ENCODE measurements around the gene EIF3F. TPM values are rescaled to one million over a fixed set of nuclear protein-coding genes. Genes with fewer than 3 reads are reported as not detected.
A peak's percentile ranks its signal among the peaks of the same experiment; 100 is the strongest.

The EIF3F gene, protein sequence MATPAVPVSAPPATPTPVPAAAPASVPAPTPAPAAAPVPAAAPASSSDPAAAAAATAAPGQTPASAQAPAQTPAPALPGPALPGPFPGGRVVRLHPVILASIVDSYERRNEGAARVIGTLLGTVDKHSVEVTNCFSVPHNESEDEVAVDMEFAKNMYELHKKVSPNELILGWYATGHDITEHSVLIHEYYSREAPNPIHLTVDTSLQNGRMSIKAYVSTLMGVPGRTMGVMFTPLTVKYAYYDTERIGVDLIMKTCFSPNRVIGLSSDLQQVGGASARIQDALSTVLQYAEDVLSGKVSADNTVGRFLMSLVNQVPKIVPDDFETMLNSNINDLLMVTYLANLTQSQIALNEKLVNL
- 1,056 and 1,145 TPM in 2 replicates for total RNA-seq (2014; rRNA removed; shearing (Covaris generic))

DNA sequence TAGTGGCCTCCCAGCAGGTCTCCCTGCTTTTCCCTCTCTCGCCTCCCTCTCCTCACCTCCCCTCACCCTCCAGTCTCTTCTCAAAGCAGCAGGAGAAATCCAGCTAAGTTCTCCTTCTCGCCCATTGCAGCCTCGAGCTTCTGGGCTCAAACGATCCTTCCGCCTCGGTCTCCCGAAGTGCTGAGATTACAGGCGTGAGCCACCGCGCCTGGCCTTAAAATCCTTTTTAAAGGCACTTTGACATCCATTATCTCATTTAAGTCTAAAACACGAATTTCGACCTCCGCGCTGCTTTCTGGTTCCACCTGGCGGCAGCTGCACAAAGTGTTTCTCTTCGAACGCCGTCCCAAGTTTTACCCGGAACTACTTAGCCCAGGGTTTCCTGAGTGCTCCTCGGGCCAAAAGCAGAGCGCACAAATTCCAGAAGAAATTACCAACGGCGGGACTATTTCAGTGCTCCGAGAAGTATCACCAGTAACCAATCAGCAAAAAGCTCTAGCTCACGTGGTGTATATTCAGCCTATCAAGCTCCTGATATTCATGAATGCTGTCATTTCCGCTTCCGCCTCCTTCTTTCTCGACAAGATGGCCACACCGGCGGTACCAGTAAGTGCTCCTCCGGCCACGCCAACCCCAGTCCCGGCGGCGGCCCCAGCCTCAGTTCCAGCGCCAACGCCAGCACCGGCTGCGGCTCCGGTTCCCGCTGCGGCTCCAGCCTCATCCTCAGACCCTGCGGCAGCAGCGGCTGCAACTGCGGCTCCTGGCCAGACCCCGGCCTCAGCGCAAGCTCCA, at the start of gene EIF3F:
EIF3F (plus strand) TSS at position 570 of the 792 bp plus-strand sequence; CDS start at position 586, 16 bp downstream.
- DNase-seq (ENCODE audit: low spot score): peak; percentile 99
- in situ Hi-C loops (cut with HindIII; ENCODE audit: low sequenced_read_pairs): no loop called here

DNA sequence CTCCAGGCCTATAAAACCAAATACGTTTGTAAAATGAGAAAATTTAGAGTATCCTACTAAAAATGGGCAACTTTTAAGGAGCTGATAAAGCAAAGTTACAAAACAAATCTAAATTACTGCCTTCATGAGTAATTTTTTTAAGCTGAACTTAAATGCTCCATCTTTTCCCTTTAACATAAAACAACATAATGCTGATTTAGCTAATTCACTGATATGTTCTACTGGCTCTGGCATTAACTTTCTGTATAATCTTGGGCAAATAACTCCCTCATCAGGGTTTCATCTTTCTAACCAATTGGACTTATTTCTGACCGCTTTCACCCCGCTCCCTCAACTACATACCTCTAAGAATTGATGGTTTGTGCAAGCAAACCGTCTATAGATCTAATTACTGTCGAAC, 46.0 kb upstream of the EIF3F start:
- in situ Hi-C loops (cut with HindIII; ENCODE audit: low sequenced_read_pairs): no loop called here
- DNase-seq (ENCODE audit: low spot score): no peak

DNA sequence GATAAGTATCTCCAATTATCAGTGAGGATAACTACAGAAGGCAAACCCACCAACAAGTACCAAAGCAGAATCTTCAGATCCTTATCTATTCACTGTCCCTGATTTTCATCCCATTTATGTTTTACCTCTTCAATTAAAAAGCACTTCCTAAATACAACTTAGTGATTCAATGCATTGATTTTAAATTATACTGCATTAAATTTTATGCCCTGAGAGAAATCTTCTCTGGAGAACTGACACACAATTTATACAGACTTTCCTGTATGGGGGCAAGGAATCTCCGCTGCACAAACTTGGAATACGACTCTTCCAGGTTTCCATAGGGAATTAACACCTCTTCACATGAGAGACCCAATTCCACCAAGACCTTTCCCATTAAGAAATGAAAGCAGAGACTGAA, 45.5 kb upstream of the EIF3F start, which contains the start of gene OR10A3:
OR10A3 (minus strand) TSS at position 101 of the 400 bp plus-strand sequence. CDS start 2,188 bp downstream, outside the sequence.
- in situ Hi-C loops (cut with HindIII; ENCODE audit: low sequenced_read_pairs): no loop called here

DNA sequence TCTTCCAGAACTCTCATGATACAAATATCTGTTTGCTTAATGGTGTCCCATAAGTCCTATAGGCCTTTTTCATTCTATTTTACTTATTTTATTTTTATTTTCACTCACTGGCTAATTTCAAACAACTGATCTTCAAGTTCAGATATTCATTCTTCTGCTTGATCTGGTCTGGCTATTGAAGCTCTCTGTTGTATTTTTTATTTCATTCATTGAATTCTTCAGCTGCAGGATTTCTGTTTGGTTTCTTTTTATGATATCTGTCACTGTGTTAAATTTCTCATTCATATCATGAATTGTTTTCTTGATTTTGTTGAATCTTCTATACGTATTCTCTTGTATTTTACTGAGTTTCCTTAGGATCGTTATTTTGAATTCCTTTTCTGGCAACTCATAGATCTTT, 43.0 kb upstream of the EIF3F start:
- in situ Hi-C loops (cut with HindIII; ENCODE audit: low sequenced_read_pairs): no loop called here

More for the DNA sequence above, 45.5 kb upstream of the EIF3F start, which contains the start of gene OR10A3:
- DNase-seq (ENCODE audit: low spot score): no peak

DNA sequence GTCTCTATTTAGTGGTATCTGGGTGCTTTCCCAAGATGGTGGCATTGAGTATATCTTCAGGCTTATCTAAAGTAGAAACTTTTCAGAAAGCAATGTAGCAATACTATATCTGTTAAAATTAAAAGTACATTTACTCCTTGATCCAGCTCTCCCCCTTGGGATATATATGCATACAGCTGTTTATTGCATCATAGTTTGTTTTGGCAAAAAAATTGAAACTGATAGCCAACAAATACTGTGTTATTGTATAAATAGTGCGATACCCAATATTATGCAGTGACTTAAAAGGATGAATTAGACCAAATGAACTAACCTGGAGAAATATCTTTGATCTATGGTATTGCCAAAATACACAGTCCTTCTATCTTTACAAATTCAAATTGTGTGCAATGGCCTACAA, 37.2 kb upstream of the EIF3F start:
- in situ Hi-C loops (cut with HindIII; ENCODE audit: low sequenced_read_pairs): no loop called here
- DNase-seq (ENCODE audit: low spot score): no peak

More for the DNA sequence above, 43.0 kb upstream of the EIF3F start:
- DNase-seq (ENCODE audit: low spot score): no peak

DNA sequence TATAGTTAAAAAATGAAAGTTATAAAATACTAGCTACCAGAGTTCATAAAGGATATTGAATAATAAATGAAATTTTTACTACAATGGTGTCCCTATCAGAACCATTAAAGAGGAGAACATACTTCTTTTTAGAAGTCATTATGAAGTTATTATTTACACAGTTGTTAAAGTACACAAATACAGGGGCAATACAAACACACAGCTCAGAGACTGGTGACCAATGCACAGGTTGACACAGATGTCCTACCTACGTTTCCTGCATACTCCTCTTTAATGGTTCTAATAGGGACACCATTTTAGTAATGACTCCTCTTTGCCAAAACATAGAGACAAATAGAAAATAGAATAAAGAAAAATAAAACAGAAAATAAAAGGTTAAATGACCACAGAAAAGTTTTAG, 31.9 kb upstream of the EIF3F start:
- in situ Hi-C loops (cut with HindIII; ENCODE audit: low sequenced_read_pairs): no loop called here

DNA sequence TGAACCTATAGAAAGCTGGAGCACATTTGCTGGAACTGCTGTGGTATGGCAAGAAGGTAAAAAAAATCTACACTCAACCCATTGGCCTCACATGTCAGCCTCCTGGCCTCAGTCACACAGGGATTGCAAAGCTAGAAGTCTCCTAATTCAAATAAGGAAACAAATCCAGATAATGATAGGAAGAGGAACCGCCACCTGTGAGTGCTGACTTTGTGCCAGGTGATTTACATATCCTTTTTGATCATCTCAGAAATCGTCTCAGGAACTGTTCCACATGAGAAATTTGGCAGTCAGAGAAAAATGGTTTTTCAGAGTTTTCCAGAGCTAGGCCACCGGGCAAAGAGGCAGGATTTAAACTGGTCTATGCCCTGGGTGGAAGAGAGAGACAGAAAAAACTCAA, 22.9 kb upstream of the EIF3F start:
- in situ Hi-C loops (cut with HindIII; ENCODE audit: low sequenced_read_pairs): no loop called here
- DNase-seq (ENCODE audit: low spot score): no peak

More for the DNA sequence above, 31.9 kb upstream of the EIF3F start:
- no peak for DNase-seq (ENCODE audit: low spot score)

DNA sequence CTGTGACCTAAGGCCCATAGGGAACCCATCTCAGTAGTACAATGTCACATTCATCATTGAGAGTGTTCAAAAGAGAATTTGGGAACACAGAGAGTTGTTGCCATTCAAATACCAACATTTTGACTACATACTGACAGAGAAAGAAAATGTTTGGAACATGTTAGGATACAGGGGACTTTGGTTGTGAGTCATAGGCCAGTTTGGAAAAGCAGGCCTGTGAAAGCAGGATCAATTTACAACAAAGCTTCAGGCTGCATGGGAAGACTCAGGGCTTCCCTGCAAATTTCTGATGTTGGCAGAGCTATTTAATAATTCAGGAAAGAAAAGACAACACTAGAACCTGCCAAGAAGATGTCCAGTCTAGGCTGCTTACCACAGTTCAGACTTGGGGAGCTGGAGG, 22.3 kb upstream of the EIF3F start:
- DNase-seq (ENCODE audit: low spot score): no peak
- in situ Hi-C loops (cut with HindIII; ENCODE audit: low sequenced_read_pairs): no loop called here

DNA sequence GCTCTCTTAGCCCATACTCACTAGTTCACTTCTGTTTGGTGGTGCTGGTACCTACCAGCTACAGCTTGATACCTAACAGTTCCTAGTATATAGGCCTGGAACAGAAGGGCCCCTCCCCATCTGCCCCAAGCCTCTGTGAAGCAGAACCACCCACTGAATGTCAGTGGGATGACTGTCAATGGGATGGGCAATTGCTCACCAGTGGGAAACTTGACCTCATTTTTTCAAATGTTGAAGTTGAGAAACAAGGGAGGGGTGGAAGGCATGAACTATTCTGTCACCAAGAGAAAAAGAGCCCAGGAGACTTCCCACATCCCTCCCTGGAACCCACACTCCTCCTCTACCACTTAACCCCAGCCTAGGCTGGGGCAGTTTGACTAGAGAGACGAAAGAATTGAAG, 21.8 kb upstream of the EIF3F start, which contains the start of gene NLRP10:
NLRP10 (minus strand) TSS at position 62 of the 400 bp plus-strand sequence. CDS start 1,952 bp downstream, outside the sequence.
- in situ Hi-C loops (cut with HindIII; ENCODE audit: low sequenced_read_pairs): no loop called here
- no peak for DNase-seq (ENCODE audit: low spot score)

DNA sequence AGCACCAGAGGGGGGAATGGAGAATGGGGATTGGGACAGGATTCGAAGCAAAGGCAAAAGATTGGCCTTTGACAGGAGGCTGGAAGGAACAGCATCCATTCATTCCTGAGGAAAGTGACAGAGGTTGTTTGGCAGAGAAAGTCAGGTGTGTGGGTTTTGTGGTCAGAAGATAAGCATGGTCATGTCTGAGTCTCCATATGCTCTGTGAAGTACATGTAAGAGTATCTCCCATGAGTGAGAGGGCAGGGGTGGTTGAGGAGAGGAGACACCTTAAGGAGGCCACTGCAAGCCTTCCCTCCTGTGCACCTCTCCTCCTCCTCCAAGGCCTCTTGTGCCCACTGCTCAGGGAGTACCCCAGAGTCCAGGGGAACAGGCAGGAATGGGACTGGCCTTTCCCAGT, 20.0 kb upstream of the EIF3F start:
- no peak for DNase-seq (ENCODE audit: low spot score)
- in situ Hi-C loops (cut with HindIII; ENCODE audit: low sequenced_read_pairs): no loop called here

DNA sequence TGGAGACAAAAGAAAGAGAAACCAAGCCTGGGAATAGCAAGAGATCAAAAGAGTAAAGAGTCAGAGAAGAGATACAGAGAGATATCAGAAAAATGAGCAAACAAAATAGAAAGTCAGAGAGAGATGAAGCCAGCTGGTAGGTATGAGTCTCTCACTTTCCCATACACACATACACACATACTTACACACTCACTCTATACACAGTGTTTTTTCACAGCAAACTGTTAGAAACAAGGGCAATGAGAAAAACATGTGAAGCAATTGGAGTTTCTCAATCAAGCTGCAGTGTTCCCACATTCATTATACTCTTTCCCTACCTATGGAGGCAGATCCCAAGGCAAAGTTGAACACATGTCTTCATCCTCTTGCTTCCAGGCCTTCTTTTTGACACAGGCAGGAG, 19.3 kb upstream of the EIF3F start:
- no peak for DNase-seq (ENCODE audit: low spot score)
- in situ Hi-C loops (cut with HindIII; ENCODE audit: low sequenced_read_pairs): no loop called here

DNA sequence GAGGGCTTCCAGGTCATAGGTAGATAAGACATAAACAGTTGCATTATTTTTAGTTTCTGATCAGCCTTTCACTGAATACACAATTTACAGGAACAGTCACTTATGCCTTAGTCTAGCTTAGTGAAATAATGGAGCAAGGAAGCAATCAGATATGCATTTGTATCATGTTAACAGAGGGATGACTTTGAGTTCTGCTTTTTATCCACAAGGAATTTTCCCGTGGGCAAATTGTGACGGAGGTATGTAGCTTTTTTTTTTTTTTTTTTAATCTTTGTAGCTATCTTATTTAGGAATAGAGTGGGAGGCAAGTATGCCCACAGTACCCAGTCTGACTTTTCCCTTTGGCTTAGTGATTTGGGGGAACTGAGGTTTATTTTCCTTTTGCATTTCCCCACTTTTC, 18.5 kb upstream of the EIF3F start:
- in situ Hi-C loops (cut with HindIII; ENCODE audit: low sequenced_read_pairs): no loop called here
- DNase-seq (ENCODE audit: low spot score): no peak

DNA sequence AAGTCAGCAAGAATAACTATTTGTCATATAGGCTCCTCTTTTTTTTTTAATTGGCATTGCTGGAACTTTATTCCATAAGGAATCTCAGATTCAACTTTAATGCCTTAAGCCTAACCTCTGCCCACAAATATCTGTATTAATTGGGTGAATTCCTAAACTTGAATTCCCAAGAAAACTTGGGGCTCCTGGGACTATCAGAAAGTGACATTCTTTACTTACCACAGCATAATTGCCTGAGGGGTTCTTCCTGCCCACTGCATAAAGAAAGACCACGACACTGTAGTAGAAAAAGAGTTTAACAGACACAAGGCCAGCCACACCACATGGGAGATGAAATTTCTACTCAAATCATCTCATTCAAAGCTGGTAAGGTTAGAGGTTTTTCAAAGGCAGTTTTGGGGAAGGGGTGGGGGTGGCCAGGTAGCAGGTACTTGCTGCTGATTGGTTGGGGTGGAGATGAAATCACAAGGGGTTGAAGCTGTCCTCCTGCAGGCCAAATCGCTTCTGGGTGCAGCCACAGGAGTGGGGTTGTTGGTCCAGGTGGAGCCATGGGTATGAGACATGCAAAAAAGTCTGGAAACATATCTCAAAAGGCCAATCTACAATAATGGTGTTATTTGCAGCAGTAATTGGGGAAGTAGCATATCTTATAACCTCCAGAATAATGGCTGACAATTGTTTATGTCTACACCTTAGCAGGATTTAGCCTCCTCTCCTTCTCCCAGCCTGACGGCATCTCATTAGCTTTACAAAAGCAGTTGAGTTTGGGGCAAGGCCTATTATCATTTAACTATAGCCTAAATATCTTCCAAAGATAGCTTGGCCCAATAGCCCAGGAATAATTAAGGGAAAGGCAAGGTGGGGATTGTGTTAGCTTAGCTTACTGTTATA, 17.1 kb upstream of the EIF3F start:
- in situ Hi-C loops (cut with HindIII; ENCODE audit: low sequenced_read_pairs): no loop called here
- DNase-seq (ENCODE audit: low spot score): no peak

DNA sequence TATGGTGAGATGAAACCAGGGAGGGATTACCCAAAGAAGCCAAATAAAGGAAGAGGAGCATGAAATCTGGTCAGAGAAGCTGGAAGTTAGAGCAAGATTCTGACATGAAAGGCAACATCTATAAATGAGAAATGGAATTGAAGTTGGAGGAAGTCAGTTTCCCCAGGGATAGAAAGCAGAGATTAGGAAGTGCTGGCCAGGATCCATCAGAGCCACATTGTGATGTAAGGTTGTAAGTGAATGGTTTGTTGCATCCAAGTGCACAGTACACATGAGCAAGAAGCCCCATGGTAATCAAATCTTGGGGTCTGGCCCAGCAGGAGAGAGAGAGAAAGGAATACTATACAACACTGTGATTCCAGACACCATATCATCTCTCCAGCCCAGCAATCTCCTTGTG, 15.3 kb upstream of the EIF3F start:
- in situ Hi-C loops (cut with HindIII; ENCODE audit: low sequenced_read_pairs): no loop called here
- no peak for DNase-seq (ENCODE audit: low spot score)

DNA sequence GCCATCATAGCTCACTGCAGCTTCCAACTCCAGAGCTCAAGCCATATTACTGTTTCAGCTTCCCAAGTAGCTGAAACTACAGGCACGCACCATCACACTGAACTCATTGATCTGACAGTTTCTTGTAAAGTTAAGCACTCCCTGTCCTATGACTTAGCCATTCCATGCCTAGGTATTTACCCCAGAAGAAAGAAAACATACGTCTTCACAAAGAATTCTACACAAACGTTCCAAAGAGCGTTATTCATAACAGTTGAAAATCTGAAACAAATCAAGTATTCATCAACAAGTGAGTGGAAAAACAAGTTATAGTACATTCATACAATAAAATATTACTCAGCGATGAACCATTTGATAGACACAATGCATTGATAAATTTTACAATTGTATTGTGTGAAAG, 14.1 kb upstream of the EIF3F start:
- in situ Hi-C loops (cut with HindIII; ENCODE audit: low sequenced_read_pairs): no loop called here
- no peak for DNase-seq (ENCODE audit: low spot score)

DNA sequence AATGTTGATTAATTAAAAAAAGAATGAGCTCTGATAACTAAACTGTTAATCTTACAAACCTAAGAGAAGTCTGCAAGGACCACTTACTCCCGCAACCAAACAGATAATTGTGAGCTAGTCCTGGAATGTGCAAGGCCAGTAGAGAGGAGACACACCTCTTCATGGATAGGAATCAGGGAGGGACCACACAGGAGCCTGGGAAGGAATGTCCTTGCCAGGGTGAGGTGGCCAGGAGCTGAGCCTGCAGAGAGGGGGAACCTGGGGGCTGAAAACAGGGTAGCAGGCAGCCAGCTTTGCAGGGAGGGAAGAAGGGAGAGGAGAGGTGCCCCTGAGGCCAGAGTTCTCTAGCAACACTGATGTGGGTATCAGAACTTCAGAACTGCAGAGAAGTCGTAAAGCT, 12.5 kb upstream of the EIF3F start:
- in situ Hi-C loops (cut with HindIII; ENCODE audit: low sequenced_read_pairs): no loop called here

DNA sequence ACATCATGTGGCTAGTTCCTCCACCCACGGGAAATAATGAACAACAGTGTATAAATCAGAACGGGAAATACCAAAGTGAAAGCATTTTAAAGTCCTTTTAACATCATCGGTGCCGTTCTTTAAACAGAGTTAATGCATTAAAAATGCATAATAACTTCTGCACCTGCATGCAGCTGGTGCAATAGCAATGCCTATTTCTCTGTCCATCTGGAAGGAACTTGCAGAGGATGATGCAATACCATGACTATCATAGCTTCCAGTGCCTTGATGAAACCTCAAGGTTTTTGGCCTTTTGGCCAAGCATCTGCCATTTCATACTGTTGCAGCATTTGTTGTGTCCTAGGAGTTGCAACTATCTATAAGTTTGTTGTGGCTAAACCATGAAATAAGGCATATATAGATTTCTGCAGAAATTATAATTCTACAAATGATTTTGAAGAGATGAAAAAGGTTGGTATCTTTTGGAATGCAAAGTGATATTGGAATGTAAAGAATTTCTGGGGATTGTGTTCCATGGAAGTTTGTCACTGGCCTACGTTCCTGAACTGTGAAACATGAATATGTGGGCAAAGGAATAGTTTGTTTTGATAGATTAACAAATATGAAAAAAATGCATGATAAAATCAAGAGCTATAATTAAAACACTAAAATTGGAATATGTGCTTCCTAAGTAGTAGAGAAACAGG, 9.8 kb upstream of the EIF3F start:
- no peak for DNase-seq (ENCODE audit: low spot score)
- in situ Hi-C loops (cut with HindIII; ENCODE audit: low sequenced_read_pairs): no loop called here

More for the DNA sequence above, 12.5 kb upstream of the EIF3F start:
- no peak for DNase-seq (ENCODE audit: low spot score)

DNA sequence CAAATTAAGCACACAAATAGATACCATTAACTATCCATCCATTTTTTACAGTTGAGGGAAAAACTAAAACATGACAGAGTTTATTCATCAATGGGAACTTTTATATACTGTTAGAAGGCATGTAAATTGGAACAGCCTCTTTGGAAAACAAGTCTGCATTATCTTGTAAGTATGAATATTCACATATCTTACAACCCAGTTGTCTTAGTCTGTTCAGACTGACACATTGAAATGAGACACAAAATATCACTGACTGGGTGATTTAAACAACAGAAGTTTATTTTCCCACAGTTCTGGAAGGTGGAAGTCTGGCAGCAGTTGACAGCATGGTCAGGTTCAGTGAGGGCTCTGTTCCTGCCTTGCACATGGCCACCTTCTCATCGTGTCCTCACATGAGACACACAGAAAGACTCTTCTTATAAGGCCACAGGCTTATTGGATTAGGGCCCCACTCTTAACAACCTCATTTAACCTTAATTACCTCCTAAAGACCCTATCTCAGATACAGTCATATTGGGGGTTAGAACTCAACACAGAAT, 5.4 kb upstream of the EIF3F start:
- no peak for DNase-seq (ENCODE audit: low spot score)
- in situ Hi-C loops (cut with HindIII; ENCODE audit: low sequenced_read_pairs): no loop called here

Measured in G401 (cell line).